K562 (cell line): Measurements from ENCODE around the gene CEL. TPM values are rescaled to one million over a fixed set of nuclear protein-coding genes. Genes with fewer than 3 reads are reported as not detected.
"Not testable (repeated sequence)": the region's sequence is repeated elsewhere in the genome, so short reads cannot be mapped to it uniquely, and the experiment has no call there.

Source experiments
- ATAC-seq: fragments of 200-7000 bp; cut with Tn5 transposase; 3 replicates; pipeline ENCODE4 v1.9.1; 2020; ENCODE audit warnings: moderate library complexity
- BruUV-seq: library from RNA; stranded (reverse); fragments of 400-500 nt; replicated peaks from 2 replicates; lab custom pipeline; 2021; lab: Mats Ljungman, UMichigan
- CTCF ChIA-PET: fragments of 300-600 bp; formaldehyde crosslinking; extraction: SDS; loops from one replicate; lab custom pipeline; 2021; ENCODE audit warnings: low intra/inter-chr PET ratio; lab: Yijun Ruan, JAX
- POLR2A ChIA-PET: fragments of 300-600, 350-650 bp; sonication (Branson Sonifier 250); formaldehyde crosslinking; extraction: SDS; loops from one replicate; lab custom pipeline; 2021; ENCODE audit warnings: antibody characterized with exemption, inconsistent platforms; lab: Yijun Ruan, JAX
- DNase-seq, 4 experiments: peaks; one replicate each; pipeline versions ENCODE4 v3.0.0 to v3.0.0-alpha.2; 2011 to 2018; ENCODE audit warnings: low spot score in 3 of 4, mixed read lengths in 3 of 4; ENCODE audit errors: extremely low read depth in 1 of 4
- FAIRE-seq: peaks from 2 replicates; lab custom pipeline; 2011; peaks lifted over from hg19 to GRCh38; lab: Jason Lieb, UNC
- H2AFZ ChIP-seq: 2 replicates; pipeline ENCODE4 v1.6.0; 2011; ENCODE audit warnings: low read depth, low read length, control low read depth, inconsistent platforms
- H3K27ac ChIP-seq: fragments of 200-600 bp; 3 replicates; pipeline ENCODE4 v1.8.0; 2011; ENCODE audit warnings: low read depth, mild to moderate bottlenecking, control low read depth, inconsistent platforms, low read length, moderate library complexity, mixed read lengths; ENCODE audit errors: extremely low read depth
- H3K27me3 ChIP-seq, 2 experiments: fragments of 300-600 bp in 1 of 2; 2 replicates in 1 of 2; 3 replicates in 1 of 2; pipeline versions ENCODE4 v1.6.0 to v1.8.0; 2011; ENCODE audit warnings: inconsistent platforms in 2 of 2, low read length in 2 of 2, mild to moderate bottlenecking in 1 of 2, mixed read lengths in 1 of 2, moderate library complexity in 1 of 2; ENCODE audit not compliant: control insufficient read depth in 2 of 2, insufficient read depth in 2 of 2
- H3K36me3 ChIP-seq: fragments of 300-600 bp; 3 replicates; pipeline ENCODE4 v1.8.0; 2011; ENCODE audit warnings: mild to moderate bottlenecking, low read length, inconsistent platforms; ENCODE audit not compliant: control insufficient read depth, insufficient read depth
- H3K4me1 ChIP-seq, 2 experiments: fragments of 200-600 bp in 1 of 2; replicated peaks in 1 of 2; 2 replicates in 1 of 2; 3 replicates in 1 of 2; pipeline versions ENCODE4 v1.5.1 to v1.8.0; 2011; ENCODE audit warnings: inconsistent platforms in 2 of 2, low read length in 2 of 2, mild to moderate bottlenecking in 1 of 2, mixed read lengths in 1 of 2, moderate library complexity in 1 of 2; ENCODE audit not compliant: control insufficient read depth in 2 of 2, insufficient read depth in 2 of 2
- H3K4me2 ChIP-seq: 2 replicates; pipeline ENCODE4 v1.6.1; 2011; ENCODE audit warnings: low read length, control low read depth, inconsistent platforms, mixed read lengths; ENCODE audit not compliant: insufficient read depth
- H3K4me3 ChIP-seq: fragments of 200-600 bp; sonication (generic), shearing (Covaris generic); 2 replicates; pipeline ENCODE4 v1.5.1; 2016; ENCODE audit warnings: control low read depth, inconsistent platforms
- H3K79me2 ChIP-seq: fragments of 200-600 bp; 3 replicates; pipeline ENCODE4 v1.8.0; 2011; ENCODE audit warnings: low read length, inconsistent platforms; ENCODE audit not compliant: control insufficient read depth, insufficient read depth
- H3K9ac ChIP-seq, 2 experiments: 2 replicates each; pipeline versions ENCODE4 v1.6.0 to v1.6.1; 2011; ENCODE audit warnings: low read depth in 2 of 2, low read length in 2 of 2, control low read depth in 1 of 2, inconsistent platforms in 1 of 2, mild to moderate bottlenecking in 1 of 2, mixed read lengths in 1 of 2; ENCODE audit not compliant: insufficient read depth in 1 of 2
- H3K9me1 ChIP-seq: one replicate; pipeline ENCODE4 v1.6.0; 2011; ENCODE audit warnings: inconsistent platforms, mild to moderate bottlenecking, low read length, moderate library complexity; ENCODE audit not compliant: control insufficient read depth, insufficient read depth
- H3K9me3 ChIP-seq: replicated peaks from 2 replicates; pipeline ENCODE4 v1.5.1; 2011; ENCODE audit warnings: low read depth, low read length, inconsistent platforms; ENCODE audit not compliant: control insufficient read depth, insufficient read depth
- H4K20me1 ChIP-seq: replicated peaks from 2 replicates; pipeline ENCODE4 v1.6.1; 2011; ENCODE audit warnings: low read length, inconsistent platforms, mixed read lengths; ENCODE audit not compliant: control insufficient read depth, insufficient read depth
- RAD21 ChIP-seq, 2 experiments: fragments of 250-450 bp in 1 of 2; fragments of 450-650 bp in 1 of 2; sonication (Bioruptor Pico) in 1 of 2; formaldehyde crosslinking in 1 of 2; IDR thresholded peaks in 1 of 2; conservative IDR thresholded peaks in 1 of 2; 2 replicates each; pipeline versions ENCODE4 v1.4.0 to v1.8.0; 2020 to 2022; ENCODE audit warnings: mild to moderate bottlenecking in 2 of 2, moderate library complexity in 1 of 2
- WGBS: fragments of 100-300 bp; shearing (Covaris generic); methylation state at CpG from one replicate; pipeline ENCODE4 v1.1.6; 2016; ENCODE audit warnings: low coverage, mixed read lengths; ENCODE audit not compliant: insufficient coverage; ENCODE audit errors: missing lambda C conversion rate; 5-methylcytosine and 5-hydroxymethylcytosine counted together
- in situ Hi-C: fragments of 300-500 bp; cut with MboI; formaldehyde crosslinking; loops from 4 replicates; pipeline ENCODE4 v1.15.0; 2018; ENCODE audit warnings: inconsistent platforms, mixed read lengths
- intact Hi-C: fragments of 100-400 bp; cut with micrococcal nuclease; formaldehyde crosslinking; loops from 2 replicates; pipeline ENCODE4 v1.14.2; 2022
- polyA plus RNA-seq, 8 experiments: library from polyadenylated mRNA; depleted of rRNA in 4 of 8; stranded (reverse) in 5 of 8; unstranded in 3 of 8; fragments of >200 nt; fragmentation: Nextera tagmentation in 2 of 8; fragmentation: Illumina TruSeq in 1 of 8; extraction: Ambion mirVana in 2 of 8; extraction: Trizol in 1 of 8; gene quantifications; 2 replicates each; pipeline versions ENCODE4 v1.2.1 to v1.2.3, GENCODE V29; 2011 to 2014; ENCODE audit warnings: inconsistent platforms in 1 of 8, missing spikeins in 1 of 8
- total RNA-seq, 7 experiments: library from RNA; depleted of rRNA in 6 of 7; stranded (reverse); fragments of >200 nt in 6 of 7; fragmentation: Illumina TruSeq in 2 of 7; extraction: Trizol in 2 of 7; gene quantifications; 2 replicates each; pipeline versions ENCODE4 v1.2.1 to v1.2.3, GENCODE V29; 2011 to 2021; ENCODE audit warnings: low replicate concordance in 1 of 7
- TF ChIP-seq, protein P1 (sequence below), 3 experiments: IDR thresholded peaks in 2 of 3; conservative IDR thresholded peaks in 1 of 3; 2 replicates each; pipeline ENCODE4 v1.5.1; 2011 to 2012; ENCODE audit warnings: low read length in 3 of 3, mild to moderate bottlenecking in 3 of 3, control low read depth in 2 of 3, improper control_type of control experiment in 1 of 3, inconsistent platforms in 1 of 3, low read depth in 1 of 3, mixed read lengths in 1 of 3, moderate library complexity in 1 of 3; ENCODE audit not compliant: insufficient read depth in 2 of 3

The CEL gene
- total and polyA plus RNA-seq, 9 of the 15 experiments (the other 6 are each of a cell fraction or from before 2014, with no cell fraction given) = 0.09 to 3.0 (median 0.51) TPM; not detected in 2

DNA sequence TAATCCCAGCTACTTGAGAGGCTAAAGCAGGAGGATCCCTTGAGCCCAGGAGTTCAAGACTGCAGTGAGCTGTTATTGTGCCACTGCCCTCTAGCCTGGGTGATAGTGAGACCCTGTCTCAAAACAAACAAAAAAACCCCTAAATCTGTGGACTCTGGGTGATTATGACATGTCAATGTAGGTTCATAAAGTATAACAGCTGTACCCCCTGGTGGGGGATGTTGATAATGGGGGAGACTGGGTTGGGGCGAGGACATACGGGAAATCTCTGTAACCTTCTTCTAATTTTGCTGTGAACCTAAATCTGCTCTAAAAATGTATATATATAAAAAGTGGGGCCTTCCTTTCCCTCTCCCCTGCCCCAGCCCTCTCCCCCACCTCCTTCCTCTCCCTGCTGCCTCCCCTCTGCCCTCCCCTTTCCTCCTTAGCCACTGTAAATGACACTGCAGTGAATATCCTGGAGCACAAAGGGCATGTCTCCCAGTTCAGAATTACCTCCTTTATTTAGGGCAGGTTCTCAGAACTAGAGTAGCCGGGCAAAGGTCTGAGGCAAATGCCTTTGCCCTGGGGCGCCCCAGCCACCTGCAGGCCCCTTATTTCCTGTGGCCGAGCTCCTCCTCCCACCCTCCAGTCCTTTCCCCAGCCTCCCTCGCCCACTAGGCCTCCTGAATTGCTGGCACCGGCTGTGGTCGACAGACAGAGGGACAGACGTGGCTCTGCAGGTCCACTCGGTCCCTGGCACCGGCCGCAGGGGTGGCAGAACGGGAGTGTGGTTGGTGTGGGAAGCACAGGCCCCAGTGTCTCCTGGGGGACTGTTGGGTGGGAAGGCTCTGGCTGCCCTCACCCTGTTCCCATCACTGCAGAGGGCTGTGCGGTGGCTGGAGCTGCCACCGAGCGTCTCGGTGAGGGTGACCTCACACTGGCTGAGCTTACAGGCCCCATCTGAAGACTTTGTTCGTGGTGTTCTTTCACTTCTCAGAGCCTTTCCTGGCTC lies 19.3 kb downstream of the CEL start:
- POLR2A ChIA-PET = interaction anchor here (0.6 kb wide), 1 partner anchor 22 kb away, joined by 4 read pairs; no protein-coding TSS in a partner anchor
- H3K9me3 ChIP-seq, in situ Hi-C loops, H3K9ac ChIP-seq, H3K4me3 ChIP-seq, H4K20me1 ChIP-seq, H3K79me2 ChIP-seq, DNase-seq, H3K36me3 ChIP-seq, CTCF ChIA-PET, H3K9me1 ChIP-seq, H3K4me1 ChIP-seq, H3K27ac ChIP-seq, intact Hi-C loops, BruUV-seq, H3K4me2 ChIP-seq, H2AFZ ChIP-seq: not testable (repeated sequence)
- H3K27me3 ChIP-seq = peaks cover 23 to 33% of the 10 kb centered on the region in 2 experiments
- TF ChIP-seq, protein P1, sequence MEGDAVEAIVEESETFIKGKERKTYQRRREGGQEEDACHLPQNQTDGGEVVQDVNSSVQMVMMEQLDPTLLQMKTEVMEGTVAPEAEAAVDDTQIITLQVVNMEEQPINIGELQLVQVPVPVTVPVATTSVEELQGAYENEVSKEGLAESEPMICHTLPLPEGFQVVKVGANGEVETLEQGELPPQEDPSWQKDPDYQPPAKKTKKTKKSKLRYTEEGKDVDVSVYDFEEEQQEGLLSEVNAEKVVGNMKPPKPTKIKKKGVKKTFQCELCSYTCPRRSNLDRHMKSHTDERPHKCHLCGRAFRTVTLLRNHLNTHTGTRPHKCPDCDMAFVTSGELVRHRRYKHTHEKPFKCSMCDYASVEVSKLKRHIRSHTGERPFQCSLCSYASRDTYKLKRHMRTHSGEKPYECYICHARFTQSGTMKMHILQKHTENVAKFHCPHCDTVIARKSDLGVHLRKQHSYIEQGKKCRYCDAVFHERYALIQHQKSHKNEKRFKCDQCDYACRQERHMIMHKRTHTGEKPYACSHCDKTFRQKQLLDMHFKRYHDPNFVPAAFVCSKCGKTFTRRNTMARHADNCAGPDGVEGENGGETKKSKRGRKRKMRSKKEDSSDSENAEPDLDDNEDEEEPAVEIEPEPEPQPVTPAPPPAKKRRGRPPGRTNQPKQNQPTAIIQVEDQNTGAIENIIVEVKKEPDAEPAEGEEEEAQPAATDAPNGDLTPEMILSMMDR (IDR thresholded peaks at IDR 0.05 in 2 of 3, conservative IDR thresholded peaks at IDR 0.05 in 1 of 3; ENCODE audit: insufficient read depth in 2 of 3, low read depth in 1 of 3, low read length in 3 of 3) = peak in 1 of 3 experiments; percentile 16; a peak in 1 of 6 replicates
- TF ChIP-seq RAD21 (CRISPR knock-in tag; conservative IDR thresholded peaks at IDR 0.05 in 1 of 2, IDR thresholded peaks at IDR 0.05 in 1 of 2) = 0 out of 4 replicates have a peak, but pooled peaks of 1 of the 2 experiments have one; percentile 13
- peak; percentile 71 for FAIRE-seq
- ATAC-seq = peak; percentile 30; the same call in 2 of the 3 replicates
- 47% methylated on average over 6 of the region's 18 CpGs for WGBS

DNA sequence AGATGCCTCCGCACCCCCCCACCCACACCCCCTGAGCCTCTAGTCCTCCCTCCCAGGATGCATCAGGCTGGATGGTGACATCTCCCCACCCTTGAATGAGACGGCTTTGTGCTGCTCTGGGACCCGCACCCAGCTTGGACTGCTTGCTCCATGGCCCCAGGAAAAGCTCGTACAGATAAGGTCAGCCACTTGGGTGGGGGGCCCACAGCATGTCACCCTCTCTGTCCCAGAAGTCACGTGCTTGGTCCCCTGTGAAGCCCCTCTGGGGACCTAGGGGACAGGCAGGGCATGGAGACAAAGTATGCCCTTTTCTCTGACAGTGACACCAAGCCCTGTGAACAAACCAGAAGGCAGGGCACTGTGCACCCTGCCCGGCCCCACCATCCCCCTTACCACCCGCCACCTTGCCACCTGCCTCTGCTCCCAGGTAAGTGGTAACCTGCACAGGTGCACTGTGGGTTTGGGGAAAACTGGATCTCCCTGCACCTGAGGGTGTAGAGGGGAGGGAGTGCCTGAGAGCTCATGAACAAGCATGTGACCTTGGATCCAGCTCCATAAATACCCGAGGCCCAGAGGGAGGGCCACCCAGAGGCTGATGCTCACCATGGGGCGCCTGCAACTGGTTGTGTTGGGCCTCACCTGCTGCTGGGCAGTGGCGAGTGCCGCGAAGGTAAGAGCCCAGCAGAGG lies 20.3 kb downstream of the CEL start:
- H3K9me3 ChIP-seq, H3K9me1 ChIP-seq, H3K4me2 ChIP-seq, H4K20me1 ChIP-seq, H2AFZ ChIP-seq, CTCF ChIA-PET, BruUV-seq, H3K36me3 ChIP-seq, H3K4me1 ChIP-seq, FAIRE-seq, DNase-seq, H3K27ac ChIP-seq, H3K4me3 ChIP-seq, ATAC-seq, H3K9ac ChIP-seq, in situ Hi-C loops, POLR2A ChIA-PET, H3K79me2 ChIP-seq, intact Hi-C loops: not testable (repeated sequence)
- WGBS = 9% methylated on average over 4 of the region's 12 CpGs
- peaks cover 23 to 30% of the 10 kb centered on the region in 2 experiments for H3K27me3 ChIP-seq
